ENCODE results near the gene SOWAHA.
A peak's percentile ranks its signal among the peaks of the same experiment; 100 is the strongest.

DNA sequence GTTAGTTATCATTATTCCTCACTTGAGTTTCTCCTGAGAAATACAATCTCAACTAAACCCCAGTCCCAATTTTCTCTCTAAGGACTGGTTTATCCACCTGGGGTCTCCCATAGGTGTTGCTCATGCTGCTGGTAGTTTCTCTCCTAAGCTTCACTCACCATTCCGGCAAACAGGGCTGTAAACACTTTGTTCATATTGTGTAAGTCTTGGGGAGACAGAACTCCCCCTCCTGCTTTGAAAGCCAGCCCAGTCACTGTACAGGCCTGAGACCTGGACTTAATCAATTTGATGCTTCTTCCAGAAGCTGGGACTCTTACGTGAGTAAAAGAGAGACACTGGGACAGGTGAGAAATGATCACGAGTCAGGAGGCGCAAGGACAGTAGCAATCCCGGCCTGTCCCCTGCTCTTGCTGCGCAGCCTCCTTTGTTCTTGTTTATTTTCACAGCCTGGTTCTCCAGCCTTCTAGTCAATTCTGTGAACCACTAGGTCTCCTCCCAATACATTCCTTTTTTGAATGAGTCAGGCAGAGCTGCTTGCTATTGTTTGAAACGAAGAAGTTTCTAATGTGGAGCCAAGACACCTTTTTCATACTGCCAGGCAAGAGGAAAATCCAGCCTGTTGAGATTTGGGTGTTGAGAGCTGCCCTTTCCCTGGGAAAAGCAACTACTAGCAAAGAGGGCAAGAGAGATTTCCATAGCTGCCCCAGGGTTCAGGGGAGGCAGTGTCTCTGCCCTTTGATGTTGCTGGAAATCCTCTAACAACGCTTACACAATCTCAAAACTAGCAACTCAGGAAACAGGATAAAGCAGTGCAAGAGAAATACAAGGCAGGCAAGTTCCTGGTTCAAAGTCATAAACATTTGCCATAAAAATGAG, 26.6 kb downstream of the SOWAHA start:
- TF ChIP-seq, protein P1, sequence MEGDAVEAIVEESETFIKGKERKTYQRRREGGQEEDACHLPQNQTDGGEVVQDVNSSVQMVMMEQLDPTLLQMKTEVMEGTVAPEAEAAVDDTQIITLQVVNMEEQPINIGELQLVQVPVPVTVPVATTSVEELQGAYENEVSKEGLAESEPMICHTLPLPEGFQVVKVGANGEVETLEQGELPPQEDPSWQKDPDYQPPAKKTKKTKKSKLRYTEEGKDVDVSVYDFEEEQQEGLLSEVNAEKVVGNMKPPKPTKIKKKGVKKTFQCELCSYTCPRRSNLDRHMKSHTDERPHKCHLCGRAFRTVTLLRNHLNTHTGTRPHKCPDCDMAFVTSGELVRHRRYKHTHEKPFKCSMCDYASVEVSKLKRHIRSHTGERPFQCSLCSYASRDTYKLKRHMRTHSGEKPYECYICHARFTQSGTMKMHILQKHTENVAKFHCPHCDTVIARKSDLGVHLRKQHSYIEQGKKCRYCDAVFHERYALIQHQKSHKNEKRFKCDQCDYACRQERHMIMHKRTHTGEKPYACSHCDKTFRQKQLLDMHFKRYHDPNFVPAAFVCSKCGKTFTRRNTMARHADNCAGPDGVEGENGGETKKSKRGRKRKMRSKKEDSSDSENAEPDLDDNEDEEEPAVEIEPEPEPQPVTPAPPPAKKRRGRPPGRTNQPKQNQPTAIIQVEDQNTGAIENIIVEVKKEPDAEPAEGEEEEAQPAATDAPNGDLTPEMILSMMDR (IDR thresholded peaks at IDR 0.05; ENCODE audit: extremely low read depth in 1 of 2, insufficient read depth in 1 of 2, low read depth in 1 of 2, low read length in 2 of 2) = no peak
- TF ChIP-seq EZH2 (IDR thresholded peaks at IDR 0.05; ENCODE audit: borderline replicate concordance, low read depth, low read length, severe bottlenecking) = no peak
- TF ChIP-seq MYC (IDR thresholded peaks at IDR 0.05; ENCODE audit: low read depth, low read length) = no peak
- TF ChIP-seq POLR2A (IDR thresholded peaks at IDR 0.05; ENCODE audit: low read depth, low read length) = no peak
- peak; percentile 38 for TF ChIP-seq FOS (IDR thresholded peaks at IDR 0.05; ENCODE audit: borderline replicate concordance, insufficient read depth, low read length)
- TF ChIP-seq POLR2AphosphoS5 (IDR thresholded peaks at IDR 0.05; ENCODE audit: insufficient read depth, low read depth, low read length) = no peak

All from endothelial cell of umbilical vein (primary cell).